Osteoblast (primary cell): ENCODE data around the gene RGMA. TPM values are rescaled to one million over a fixed set of nuclear protein-coding genes. Genes with fewer than 3 reads are reported as not detected.

Experiments used
- DNase-seq: peaks from one replicate; pipeline ENCODE4 v3.0.0; 2011; ENCODE audit warnings: low spot score, mixed read lengths; ENCODE audit not compliant: insufficient read length; ENCODE audit errors: missing footprints
- H2AFZ ChIP-seq: 2 replicates; pipeline ENCODE4 v1.6.0; 2011; ENCODE audit warnings: mild to moderate bottlenecking, low read length
- H3K27ac ChIP-seq: 2 replicates; pipeline ENCODE4 v1.5.1; 2011; ENCODE audit warnings: mild to moderate bottlenecking, low read depth, low read length, moderate library complexity
- H3K27me3 ChIP-seq: 2 replicates; pipeline ENCODE4 v1.6.0; 2012; ENCODE audit warnings: mild to moderate bottlenecking, control low read depth, inconsistent platforms, low read length, moderate library complexity; ENCODE audit not compliant: insufficient read depth
- H3K36me3 ChIP-seq: 2 replicates; pipeline ENCODE4 v1.5.1; 2011; ENCODE audit warnings: mild to moderate bottlenecking, low read length, control low read depth, moderate library complexity; ENCODE audit not compliant: insufficient read depth
- H3K4me1 ChIP-seq: 2 replicates; pipeline ENCODE4 v1.5.1; 2011; ENCODE audit warnings: mild to moderate bottlenecking, low read length, control low read depth, moderate library complexity; ENCODE audit not compliant: insufficient read depth
- H3K4me2 ChIP-seq: 2 replicates; pipeline ENCODE4 v1.6.0; 2011; ENCODE audit warnings: mild to moderate bottlenecking, low read length; ENCODE audit not compliant: insufficient read depth
- H3K4me3 ChIP-seq: fragments of 200-600 bp; sonication (generic); 3 replicates; pipeline ENCODE4 v1.5.1; 2012; ENCODE audit warnings: mild to moderate bottlenecking, low read length, inconsistent platforms; ENCODE audit not compliant: insufficient read depth
- H3K79me2 ChIP-seq: 2 replicates; pipeline ENCODE4 v1.6.0; 2012; ENCODE audit warnings: mild to moderate bottlenecking, low read length, control low read depth, inconsistent platforms; ENCODE audit not compliant: insufficient read depth
- H3K9me3 ChIP-seq: 2 replicates; pipeline ENCODE4 v1.5.1; 2011; ENCODE audit warnings: low read depth, low read length, control low read depth
- H4K20me1 ChIP-seq: 2 replicates; pipeline ENCODE4 v1.6.0; 2012; ENCODE audit warnings: mild to moderate bottlenecking, low read length, control low read depth; ENCODE audit not compliant: insufficient read depth
- total RNA-seq: library from RNA; depleted of rRNA; stranded (reverse); fragments of >200 nt; gene quantifications from 2 replicates; pipeline ENCODE4 v1.2.3, GENCODE V29; 2012
- TF ChIP-seq, protein P1 (sequence below): IDR thresholded peaks from 2 replicates; pipeline ENCODE4 v1.5.1; 2011; ENCODE audit warnings: mild to moderate bottlenecking, low read depth, low read length, moderate library complexity; ENCODE audit errors: extremely low read depth

The RGMA gene
- total RNA-seq, 1 donor: 2.5 TPM

GRCh38 chr15:93059442-93059841 lies 29.6 kb downstream of the RGMA start:
- H3K9me3 ChIP-seq: no peaks in the 10 kb centered on the region
- no peak for DNase-seq
- no peak overlapping the region for H3K27ac ChIP-seq
- no peaks in the 10 kb centered on the region for H3K79me2 ChIP-seq
- H3K4me2 ChIP-seq: no peak overlapping the region
- no peaks in the 10 kb centered on the region for H3K36me3 ChIP-seq
- no peak overlapping the region for H3K4me3 ChIP-seq
- H3K4me1 ChIP-seq: no peaks in the 10 kb centered on the region
- no peak overlapping the region for H2AFZ ChIP-seq
- TF ChIP-seq, protein P1, sequence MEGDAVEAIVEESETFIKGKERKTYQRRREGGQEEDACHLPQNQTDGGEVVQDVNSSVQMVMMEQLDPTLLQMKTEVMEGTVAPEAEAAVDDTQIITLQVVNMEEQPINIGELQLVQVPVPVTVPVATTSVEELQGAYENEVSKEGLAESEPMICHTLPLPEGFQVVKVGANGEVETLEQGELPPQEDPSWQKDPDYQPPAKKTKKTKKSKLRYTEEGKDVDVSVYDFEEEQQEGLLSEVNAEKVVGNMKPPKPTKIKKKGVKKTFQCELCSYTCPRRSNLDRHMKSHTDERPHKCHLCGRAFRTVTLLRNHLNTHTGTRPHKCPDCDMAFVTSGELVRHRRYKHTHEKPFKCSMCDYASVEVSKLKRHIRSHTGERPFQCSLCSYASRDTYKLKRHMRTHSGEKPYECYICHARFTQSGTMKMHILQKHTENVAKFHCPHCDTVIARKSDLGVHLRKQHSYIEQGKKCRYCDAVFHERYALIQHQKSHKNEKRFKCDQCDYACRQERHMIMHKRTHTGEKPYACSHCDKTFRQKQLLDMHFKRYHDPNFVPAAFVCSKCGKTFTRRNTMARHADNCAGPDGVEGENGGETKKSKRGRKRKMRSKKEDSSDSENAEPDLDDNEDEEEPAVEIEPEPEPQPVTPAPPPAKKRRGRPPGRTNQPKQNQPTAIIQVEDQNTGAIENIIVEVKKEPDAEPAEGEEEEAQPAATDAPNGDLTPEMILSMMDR: no peak
- no peaks in the 10 kb centered on the region for H4K20me1 ChIP-seq
- no peaks in the 10 kb centered on the region for H3K27me3 ChIP-seq

GRCh38 chr15:93058904-93059427 lies 30.0 kb downstream of the RGMA start:
- Histone ChIP-seq H3K4me3 (no peak overlapping the region), H3K4me2 (no peak overlapping the region), H4K20me1 (no peaks in the 10 kb centered on the region), H2AFZ (no peak overlapping the region), H3K36me3 (no peaks in the 10 kb centered on the region), H3K9me3 (no peaks in the 10 kb centered on the region), H3K27ac (no peak overlapping the region), H3K4me1 (no peaks in the 10 kb centered on the region), H3K27me3 (no peaks in the 10 kb centered on the region), H3K79me2 (no peaks in the 10 kb centered on the region)
- DNase-seq: no peak
- TF ChIP-seq, protein P1: no peak

GRCh38 chr15:93058128-93058527 lies 30.9 kb downstream of the RGMA start:
- no peaks in the 10 kb centered on the region for H3K9me3 ChIP-seq
- no peak overlapping the region for H3K4me2 ChIP-seq
- H2AFZ ChIP-seq: no peak overlapping the region
- no peaks in the 10 kb centered on the region for H3K27me3 ChIP-seq
- no peaks in the 10 kb centered on the region for H3K79me2 ChIP-seq
- TF ChIP-seq, protein P1: no peak
- no peaks in the 10 kb centered on the region for H4K20me1 ChIP-seq
- no peaks in the 10 kb centered on the region for H3K36me3 ChIP-seq
- no peaks in the 10 kb centered on the region for H3K4me1 ChIP-seq
- H3K27ac ChIP-seq: no peak overlapping the region
- H3K4me3 ChIP-seq: no peak overlapping the region
- no peak for DNase-seq

DNA sequence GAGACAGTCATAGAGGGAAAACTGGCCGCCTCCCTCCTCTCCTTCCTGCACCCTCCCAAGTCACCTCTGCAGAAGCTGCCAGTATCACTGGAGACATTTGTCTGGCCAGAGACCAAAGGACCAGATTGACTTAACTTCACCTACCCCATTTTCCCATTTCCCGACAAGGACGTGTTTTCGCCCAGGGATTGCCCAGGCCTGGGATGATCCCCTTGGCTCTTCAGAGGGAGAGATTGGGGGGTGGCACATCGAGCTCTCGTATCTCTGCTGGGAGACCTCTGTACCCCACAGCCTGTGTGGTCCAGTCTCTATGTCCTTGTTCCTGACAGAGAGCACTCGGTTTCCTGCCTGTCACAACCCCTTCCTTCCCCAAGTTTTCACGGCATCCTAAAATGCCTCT lies 31.4 kb downstream of the RGMA start:
- Histone ChIP-seq H3K4me1 (no peaks in the 10 kb centered on the region), H3K9me3 (no peaks in the 10 kb centered on the region), H3K79me2 (no peaks in the 10 kb centered on the region), H3K27ac (no peak overlapping the region), H3K4me3 (no peak overlapping the region), H3K27me3 (no peaks in the 10 kb centered on the region), H4K20me1 (no peaks in the 10 kb centered on the region), H2AFZ (no peak overlapping the region), H3K4me2 (no peak overlapping the region), H3K36me3 (no peaks in the 10 kb centered on the region)
- peak; percentile 58 for DNase-seq
- TF ChIP-seq, protein P1: no peak
